Osteocyte (in vitro differentiated cells): ENCODE measurements around the gene WDR64. TPM values are rescaled to one million over a fixed set of nuclear protein-coding genes. Genes with fewer than 3 reads are reported as not detected.

Experiments used
- DNase-seq: peaks from one replicate; pipeline ENCODE4 v3.0.0; 2021; ENCODE audit warnings: mixed read lengths; ENCODE audit not compliant: unreplicated experiment; ENCODE audit errors: extremely low spot score
- H3K27ac Mint-ChIP-seq: one replicate; pipeline ENCODE4 v1.8.0; 2021; ENCODE audit warnings: mild to moderate bottlenecking, mixed read lengths; ENCODE audit not compliant: unreplicated experiment
- H3K27me3 Mint-ChIP-seq: one replicate; pipeline ENCODE4 v1.8.0; 2021; ENCODE audit warnings: mixed read lengths; ENCODE audit not compliant: unreplicated experiment
- H3K36me3 Mint-ChIP-seq: one replicate; pipeline ENCODE4 v1.8.0; 2021; ENCODE audit warnings: mixed read lengths; ENCODE audit not compliant: unreplicated experiment
- H3K4me1 Mint-ChIP-seq: one replicate; pipeline ENCODE4 v1.8.0; 2021; ENCODE audit warnings: mixed read lengths; ENCODE audit not compliant: unreplicated experiment
- H3K4me3 Mint-ChIP-seq: one replicate; pipeline ENCODE4 v1.8.0; 2021; ENCODE audit warnings: mild to moderate bottlenecking, moderate library complexity, mixed read lengths; ENCODE audit not compliant: unreplicated experiment
- H3K9me3 Mint-ChIP-seq: one replicate; pipeline ENCODE4 v1.8.0; 2021; ENCODE audit warnings: mixed read lengths; ENCODE audit not compliant: unreplicated experiment
- total RNA-seq: library from RNA; stranded (reverse); gene quantifications from 2 replicates; pipeline ENCODE4 v1.2.1, GENCODE V29; 2021
- TF ChIP-seq, protein P1 (sequence below): fragments of 200-600 bp; sonication (generic); IDR thresholded peaks from 2 replicates; pipeline ENCODE4 v1.5.0; 2021; ENCODE audit warnings: antibody characterized with exemption, mild to moderate bottlenecking, moderate library complexity

Gene WDR64
- total RNA-seq, 1 donor from 2014 or later: not detected

DNA sequence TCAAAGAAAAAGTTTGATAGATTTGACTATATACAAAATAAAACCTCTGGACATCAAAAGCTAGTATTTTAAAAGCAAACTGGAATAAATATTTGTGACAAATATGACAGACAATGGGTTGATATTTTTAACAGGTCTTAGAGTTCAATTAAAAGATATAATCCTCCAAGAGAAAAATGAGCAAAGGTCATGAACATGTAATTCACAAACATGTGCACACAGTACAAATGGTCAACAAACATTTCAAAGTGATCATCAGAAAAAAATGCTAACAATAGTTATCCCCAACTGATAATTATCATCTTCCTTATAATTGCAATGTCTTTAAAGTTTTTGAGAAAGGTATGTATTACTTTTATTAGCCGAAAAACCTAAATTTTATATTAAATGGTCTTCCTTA lies 32.0 kb downstream of the WDR64 start:
- H3K4me3 Mint-ChIP-seq: no peak overlapping the region
- H3K36me3 Mint-ChIP-seq: no peaks in the 10 kb centered on the region
- H3K4me1 Mint-ChIP-seq: no peaks in the 10 kb centered on the region
- H3K27me3 Mint-ChIP-seq: peaks cover 49% of the 10 kb centered on the region
- TF ChIP-seq, protein P1, sequence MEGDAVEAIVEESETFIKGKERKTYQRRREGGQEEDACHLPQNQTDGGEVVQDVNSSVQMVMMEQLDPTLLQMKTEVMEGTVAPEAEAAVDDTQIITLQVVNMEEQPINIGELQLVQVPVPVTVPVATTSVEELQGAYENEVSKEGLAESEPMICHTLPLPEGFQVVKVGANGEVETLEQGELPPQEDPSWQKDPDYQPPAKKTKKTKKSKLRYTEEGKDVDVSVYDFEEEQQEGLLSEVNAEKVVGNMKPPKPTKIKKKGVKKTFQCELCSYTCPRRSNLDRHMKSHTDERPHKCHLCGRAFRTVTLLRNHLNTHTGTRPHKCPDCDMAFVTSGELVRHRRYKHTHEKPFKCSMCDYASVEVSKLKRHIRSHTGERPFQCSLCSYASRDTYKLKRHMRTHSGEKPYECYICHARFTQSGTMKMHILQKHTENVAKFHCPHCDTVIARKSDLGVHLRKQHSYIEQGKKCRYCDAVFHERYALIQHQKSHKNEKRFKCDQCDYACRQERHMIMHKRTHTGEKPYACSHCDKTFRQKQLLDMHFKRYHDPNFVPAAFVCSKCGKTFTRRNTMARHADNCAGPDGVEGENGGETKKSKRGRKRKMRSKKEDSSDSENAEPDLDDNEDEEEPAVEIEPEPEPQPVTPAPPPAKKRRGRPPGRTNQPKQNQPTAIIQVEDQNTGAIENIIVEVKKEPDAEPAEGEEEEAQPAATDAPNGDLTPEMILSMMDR: no peak
- no peak for DNase-seq
- H3K27ac Mint-ChIP-seq: no peak overlapping the region
- H3K9me3 Mint-ChIP-seq: peaks cover 6% of the 10 kb centered on the region

DNA sequence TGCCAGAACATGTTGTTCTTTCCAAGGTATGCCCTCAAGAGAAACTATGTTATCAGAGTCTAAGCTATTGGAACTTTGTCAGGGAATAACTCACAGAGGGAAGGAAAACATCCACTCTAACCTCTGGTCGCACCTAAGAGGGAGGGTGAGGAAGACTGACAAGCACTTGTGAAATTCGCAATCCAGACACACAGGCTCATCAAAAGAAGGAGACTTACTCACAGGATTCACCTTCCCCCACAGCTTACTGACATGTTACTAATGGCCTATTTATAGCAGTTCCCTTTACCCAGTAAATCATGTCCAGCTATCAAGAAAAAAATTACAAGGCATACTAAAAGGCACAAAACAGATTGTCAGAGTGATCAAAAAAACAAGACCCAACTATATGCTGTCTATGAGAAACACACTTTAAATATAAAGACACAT lies 36.9 kb downstream of the WDR64 start:
- no peak for DNase-seq
- Mint-ChIP-seq H3K4me1 (no peaks in the 10 kb centered on the region), H3K27me3 (peaks cover 32% of the 10 kb centered on the region), H3K9me3 (peaks cover 4% of the 10 kb centered on the region), H3K4me3 (no peak overlapping the region), H3K27ac (no peak overlapping the region), H3K36me3 (no peaks in the 10 kb centered on the region)
- TF ChIP-seq, protein P1: no peak

DNA sequence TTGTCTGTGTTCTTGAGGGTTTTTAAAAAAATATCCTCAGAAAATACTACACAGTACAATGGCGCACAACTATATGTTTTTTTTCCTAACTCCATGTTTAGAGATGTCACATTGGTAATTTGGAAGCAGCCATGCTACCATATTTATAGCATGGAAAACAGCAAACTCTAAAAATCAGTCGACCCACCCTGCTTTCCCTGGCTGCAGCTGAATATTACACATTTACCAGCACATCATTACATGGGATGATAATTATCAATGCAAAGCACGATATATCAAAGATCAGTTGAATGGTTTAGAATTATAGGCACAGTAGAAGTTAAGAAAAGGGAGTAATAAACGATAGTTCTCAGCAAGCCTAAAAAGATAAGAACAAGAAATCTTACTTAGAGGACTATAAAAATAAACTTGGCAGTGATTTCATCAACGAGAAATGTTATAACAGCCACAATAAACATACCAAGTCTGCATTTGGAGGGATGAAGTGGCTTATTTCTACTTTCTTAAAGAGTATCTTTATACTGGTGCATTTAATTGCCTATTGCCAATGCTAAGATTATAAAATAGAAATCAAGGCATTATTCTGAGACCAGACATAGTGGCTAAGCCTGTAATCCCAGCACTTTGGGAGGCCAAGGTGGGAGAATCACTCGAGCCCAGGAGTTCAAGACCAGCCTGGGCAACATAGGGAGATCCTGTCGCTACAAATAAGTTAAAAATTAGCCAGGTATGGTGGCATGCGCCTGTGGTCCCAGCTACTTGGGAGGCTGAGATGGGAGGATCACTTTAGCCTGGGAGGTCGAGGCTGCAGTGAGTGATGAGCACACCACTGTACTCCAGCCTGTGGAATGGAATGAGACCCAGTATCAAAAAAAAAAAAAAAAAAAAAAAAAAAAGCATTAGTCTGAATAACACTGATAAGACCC lies 43.4 kb downstream of the WDR64 start:
- H3K27me3 Mint-ChIP-seq: peaks cover 10% of the 10 kb centered on the region
- H3K36me3 Mint-ChIP-seq: no peaks in the 10 kb centered on the region
- no peak overlapping the region for H3K4me3 Mint-ChIP-seq
- H3K27ac Mint-ChIP-seq: no peak overlapping the region
- peaks cover 5% of the 10 kb centered on the region for H3K4me1 Mint-ChIP-seq
- TF ChIP-seq, protein P1: no peak
- no peaks in the 10 kb centered on the region for H3K9me3 Mint-ChIP-seq
- no peak for DNase-seq

DNA sequence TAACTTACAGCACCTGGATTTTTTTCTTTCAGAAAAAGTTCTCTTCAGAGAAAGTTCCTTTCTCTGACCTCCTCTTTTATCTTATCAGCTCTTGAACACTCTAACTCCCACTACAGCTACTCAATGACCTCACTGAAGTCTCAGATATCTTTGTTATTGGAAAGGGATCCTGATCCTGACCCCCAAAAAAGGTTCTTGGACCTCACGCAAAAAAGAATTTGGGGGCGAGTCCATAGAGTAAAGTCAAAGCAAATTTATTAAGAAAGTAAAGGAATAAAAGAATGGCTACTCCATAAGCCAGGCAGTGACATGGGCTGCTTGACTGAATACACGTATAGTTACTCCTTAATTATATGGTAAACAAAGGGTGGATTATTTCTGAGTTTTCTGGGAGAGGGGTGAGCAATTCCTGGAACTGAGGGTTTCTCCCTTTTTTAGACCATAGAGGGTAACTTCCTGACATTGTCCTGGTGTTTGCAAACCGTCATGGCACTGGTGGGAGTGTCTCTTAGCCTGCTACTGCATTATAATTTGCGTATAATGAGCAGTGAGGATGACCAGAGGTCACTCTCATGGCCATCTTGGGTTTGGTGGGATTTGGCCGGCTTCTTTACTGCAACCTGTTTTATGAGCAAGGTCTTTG lies 44.2 kb downstream of the WDR64 start:
- Mint-ChIP-seq H3K9me3 (no peaks in the 10 kb centered on the region), H3K27ac (no peak overlapping the region), H3K4me3 (no peak overlapping the region), H3K4me1 (peaks cover 5% of the 10 kb centered on the region), H3K36me3 (no peaks in the 10 kb centered on the region), H3K27me3 (peaks cover 10% of the 10 kb centered on the region)
- TF ChIP-seq, protein P1: no peak
- no peak for DNase-seq
